CD8-positive, alpha-beta memory T cell (primary cell): ENCODE measurements around the gene ITPR3. TPM values are rescaled to one million over a fixed set of nuclear protein-coding genes. Genes with fewer than 3 reads are reported as not detected.
A peak's percentile ranks its signal among the peaks of the same experiment; 100 is the strongest.

Experiments
- CTCF ChIA-PET: fragments of 350-600 bp; sonication (Branson Sonifier 250); formaldehyde crosslinking; loops from one replicate; lab custom pipeline; 2021; ENCODE audit warnings: antibody characterized with exemption; lab: Charles Lee
- POLR2A ChIA-PET: fragments of 350-600 bp; sonication (Branson Sonifier 250); formaldehyde crosslinking; loops from one replicate; lab custom pipeline; 2021; ENCODE audit warnings: antibody characterized with exemption; lab: Charles Lee
- DNase-seq, 5 donors: peaks; one replicate each; pipeline versions ENCODE4 v3.0.0 to v3.0.0-alpha.2; 2020 to 2022; ENCODE audit warnings: mixed read lengths in 1 of 5
- H3K27ac ChIP-seq: one replicate; pipeline ENCODE4 v1.7.0; 2013; ENCODE audit warnings: low read depth, mild to moderate bottlenecking, low read length, moderate library complexity
- H3K27me3 ChIP-seq: 2 replicates; pipeline ENCODE4 v1.7.0; 2013; ENCODE audit warnings: low read length, mild to moderate bottlenecking; ENCODE audit not compliant: insufficient read depth, poor library complexity, severe bottlenecking
- H3K36me3 ChIP-seq: 2 replicates; pipeline ENCODE4 v1.7.0; 2013; ENCODE audit warnings: mild to moderate bottlenecking, low read length, moderate library complexity; ENCODE audit not compliant: insufficient read depth
- H3K4me1 ChIP-seq: 2 replicates; pipeline ENCODE4 v1.7.0; 2013; ENCODE audit warnings: mild to moderate bottlenecking, low read length, moderate library complexity; ENCODE audit not compliant: insufficient read depth
- H3K4me3 ChIP-seq: 2 replicates; pipeline ENCODE4 v1.7.0; 2013; ENCODE audit warnings: mild to moderate bottlenecking, low read length
- H3K9me3 ChIP-seq: 2 replicates; pipeline ENCODE4 v1.7.0; 2013; ENCODE audit warnings: mild to moderate bottlenecking, low read length
- H3K27ac Mint-ChIP-seq, 8 donors: one replicate each; pipeline ENCODE4 v1.8.0; 2020 to 2021; ENCODE audit warnings: mixed read lengths in 8 of 8, mild to moderate bottlenecking in 6 of 8, inconsistent platforms in 3 of 8, moderate library complexity in 3 of 8
- H3K27me3 Mint-ChIP-seq, 2 donors: one replicate each; pipeline ENCODE4 v1.8.0; 2020 to 2021; ENCODE audit warnings: mixed read lengths in 2 of 2, mild to moderate bottlenecking in 1 of 2, moderate library complexity in 1 of 2
- H3K36me3 Mint-ChIP-seq, 3 donors: one replicate each; pipeline ENCODE4 v1.8.0; 2020 to 2021; ENCODE audit warnings: mixed read lengths in 3 of 3, inconsistent platforms in 1 of 3, mild to moderate bottlenecking in 1 of 3
- H3K4me1 Mint-ChIP-seq, 3 donors: one replicate each; pipeline ENCODE4 v1.8.0; 2020 to 2021; ENCODE audit warnings: mixed read lengths in 3 of 3, inconsistent platforms in 1 of 3, mild to moderate bottlenecking in 1 of 3
- H3K4me3 Mint-ChIP-seq, 7 donors: one replicate each; pipeline ENCODE4 v1.8.0; 2020 to 2021; ENCODE audit warnings: mixed read lengths in 7 of 7, mild to moderate bottlenecking in 6 of 7, moderate library complexity in 4 of 7, inconsistent platforms in 2 of 7
- H3K9me3 Mint-ChIP-seq, 5 donors: one replicate each; pipeline ENCODE4 v1.8.0; 2020 to 2022; ENCODE audit warnings: mixed read lengths in 5 of 5, mild to moderate bottlenecking in 3 of 5, moderate library complexity in 2 of 5, inconsistent platforms in 1 of 5
- polyA plus RNA-seq: library from polyadenylated mRNA; unstranded; fragments of 300-500 nt; fragmentation: Illumina TruSeq; gene quantifications from one replicate; pipeline ENCODE4 v1.2.3, GENCODE V29; 2021
- total RNA-seq, 2 experiments: library from RNA; stranded (reverse); gene quantifications; one replicate each; pipeline ENCODE4 v1.2.3, GENCODE V29; 2021

ITPR3 gene
- total and polyA plus RNA-seq, 3 experiments from 2014 or later, result 7.9 to 43.3 (median 42.0) TPM

DNA sequence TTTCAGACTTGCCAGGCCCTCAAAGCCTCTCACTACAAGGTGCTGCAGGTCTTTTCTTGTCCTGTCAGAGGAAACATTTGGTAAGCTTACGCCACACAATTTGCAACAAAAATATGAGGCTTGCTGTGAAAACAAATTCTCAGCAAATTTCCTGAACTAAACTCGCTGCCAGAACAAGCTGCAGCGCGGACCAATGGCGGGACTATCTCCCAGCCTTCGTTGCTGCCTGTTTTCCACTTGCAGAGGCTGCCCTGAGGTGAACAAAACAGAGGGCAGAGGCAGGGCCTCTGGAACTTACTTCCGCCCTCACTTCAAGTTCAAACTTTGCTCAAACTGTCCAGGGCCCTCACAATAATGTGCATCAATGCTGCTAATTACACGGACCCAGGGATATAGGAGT is 78.0 kb downstream of the ITPR3 start:
- Histone ChIP-seq H3K9me3 (no peaks in the 10 kb centered on the region), H3K36me3 (peaks cover 10% of the 10 kb centered on the region), H3K27ac (no peak overlapping the region), H3K4me3 (no peak overlapping the region), H3K4me1 (peaks cover 47% of the 10 kb centered on the region), H3K27me3 (no peaks in the 10 kb centered on the region)
- Mint-ChIP-seq H3K4me3 (no peak overlapping the region), H3K9me3 (no peaks in the 10 kb centered on the region), H3K27ac (peak overlapping the region in 6 of 8 donors; percentile 26 to 94 (median 70)), H3K36me3 (peaks cover 5 to 60% (median 9%) of the 10 kb centered on the region in 3 donors), H3K4me1 (peaks cover 36 to 42% (median 40%) of the 10 kb centered on the region in 3 donors), H3K27me3 (no peaks in the 10 kb centered on the region)
- no peak for DNase-seq
- POLR2A ChIA-PET, result no interaction called here
- CTCF ChIA-PET, result no interaction called here

DNA sequence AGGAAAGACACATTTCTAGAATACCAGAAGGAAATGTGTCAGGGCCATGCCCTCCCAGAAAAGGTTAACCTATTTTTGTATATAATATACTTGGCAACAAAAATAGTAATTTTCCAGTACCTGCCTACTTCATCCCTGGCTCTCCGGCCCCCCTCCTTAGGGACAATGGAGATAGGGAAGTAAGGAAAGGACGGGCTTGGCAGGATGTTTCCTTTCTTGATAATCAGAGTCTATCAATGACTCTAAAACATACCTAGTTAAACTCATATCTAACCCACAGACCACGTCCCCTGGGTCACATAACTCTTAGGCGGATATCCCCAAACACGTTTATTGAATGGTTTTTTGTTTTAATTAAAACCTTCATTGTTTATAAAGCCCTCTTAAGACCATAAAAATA is 78.6 kb downstream of the ITPR3 start:
- peaks cover 30 to 36% (median 36%) of the 10 kb centered on the region in 3 donors for H3K4me1 Mint-ChIP-seq
- no peaks in the 10 kb centered on the region for H3K27me3 Mint-ChIP-seq
- ChIA-PET CTCF (interaction anchor here (1.3 to 3.5 kb wide), 7 partner anchors 12 to 121 kb away, joined by 3 to 29 read pairs (median 6); partner anchors contain the start of gene UQCC2), POLR2A (no interaction called here)
- no peak overlapping the region for H3K4me3 Mint-ChIP-seq
- H3K36me3 Mint-ChIP-seq, result peaks cover under 1 to 58% (median 4%) of the 10 kb centered on the region in 3 donors
- no peaks in the 10 kb centered on the region for H3K9me3 Mint-ChIP-seq
- H3K36me3 ChIP-seq, result peaks cover 9% of the 10 kb centered on the region
- no peak overlapping the region for H3K4me3 ChIP-seq
- no peaks in the 10 kb centered on the region for H3K27me3 ChIP-seq
- no peak overlapping the region for H3K27ac ChIP-seq
- H3K4me1 ChIP-seq, result peaks cover 41% of the 10 kb centered on the region
- no peaks in the 10 kb centered on the region for H3K9me3 ChIP-seq
- peak overlapping the region in 5 of 8 donors; percentile 70 to 94 (median 77) for H3K27ac Mint-ChIP-seq
- DNase-seq, result no peak

DNA sequence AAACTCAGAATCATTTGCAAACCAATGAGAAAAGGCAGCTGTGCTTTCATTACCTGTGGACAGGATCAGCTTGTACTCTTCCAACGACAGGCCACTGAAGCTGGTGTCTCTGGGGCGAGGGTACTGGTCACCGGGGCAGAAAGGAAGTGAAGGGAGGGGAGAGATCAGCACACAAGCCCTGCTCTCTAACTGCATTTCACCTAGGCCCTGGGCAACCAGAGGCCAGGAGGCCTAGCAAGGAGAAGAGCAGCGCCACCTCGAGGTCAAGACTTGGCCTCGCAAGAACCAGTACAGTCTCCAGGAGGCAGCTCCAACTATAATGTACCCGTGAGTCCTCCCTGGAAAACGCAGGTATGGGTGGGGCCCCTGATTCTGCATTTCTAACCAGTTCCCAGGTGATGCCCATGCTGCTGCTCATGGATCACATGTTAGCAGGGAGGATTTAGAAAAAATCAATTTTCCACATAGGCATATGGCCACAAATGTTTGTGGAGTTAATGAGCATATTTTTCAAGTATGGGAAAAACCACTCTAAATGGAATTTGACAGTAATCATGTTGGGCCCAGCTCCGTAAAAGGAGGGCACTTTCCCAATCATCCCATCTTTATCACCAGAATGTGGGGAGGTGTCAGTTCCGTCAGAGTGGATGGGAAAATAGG is 79.4 kb downstream of the ITPR3 start:
- Mint-ChIP-seq H3K9me3 (no peaks in the 10 kb centered on the region), H3K27ac (peak overlapping the region; percentile 8 to 94 (median 74)), H3K4me1 (peaks cover 25 to 30% (median 29%) of the 10 kb centered on the region in 3 donors), H3K4me3 (no peak overlapping the region), H3K27me3 (no peaks in the 10 kb centered on the region), H3K36me3 (peaks cover 0 to 51% (median 4%) of the 10 kb centered on the region in 3 donors)
- ChIA-PET CTCF (interaction anchor here (0.8 to 3.5 kb wide), 12 partner anchors 10 to 122 kb away, joined by 3 to 29 read pairs (median 5); partner anchors contain the start of gene UQCC2), POLR2A (no interaction called here)
- Histone ChIP-seq H3K4me1 (peaks cover 33% of the 10 kb centered on the region), H3K9me3 (no peaks in the 10 kb centered on the region), H3K4me3 (no peak overlapping the region), H3K27ac (no peak overlapping the region), H3K27me3 (no peaks in the 10 kb centered on the region), H3K36me3 (peaks cover 4% of the 10 kb centered on the region)
- peak; percentile 60 to 77 (median 61) for DNase-seq

DNA sequence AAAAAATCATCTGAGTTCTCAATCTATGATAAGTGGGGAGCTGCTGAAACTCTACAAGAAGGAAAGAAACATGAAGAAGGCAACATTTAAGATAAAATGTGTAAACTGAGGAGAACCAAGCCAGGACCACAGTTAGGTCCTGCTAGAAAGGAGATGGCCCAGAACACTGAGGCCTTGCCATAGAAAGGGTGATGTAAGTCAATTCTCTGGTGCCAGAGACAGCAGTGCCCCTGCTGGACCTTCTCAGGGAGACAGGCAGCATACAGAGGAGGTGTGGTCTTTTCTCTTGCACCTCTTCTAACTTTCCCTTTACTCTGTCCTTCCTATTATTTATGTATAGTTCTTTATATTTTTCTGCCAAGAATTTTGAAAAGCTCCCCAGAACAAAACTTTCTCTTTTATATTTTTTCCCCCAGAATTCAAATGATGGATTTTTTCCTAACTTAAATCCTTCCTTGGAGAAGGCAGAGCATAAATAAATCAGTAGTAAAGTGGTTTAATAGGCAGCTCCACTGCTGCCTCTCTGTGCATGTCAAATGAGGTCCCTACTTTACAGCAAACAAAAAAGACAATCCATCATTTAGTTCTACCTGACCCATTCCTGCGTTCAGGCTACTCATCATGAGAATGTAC is 81.3 kb downstream of the ITPR3 start:
- POLR2A ChIA-PET, result interaction anchor here (0.6 kb wide), 1 partner anchor 121 kb away, joined by 11 read pairs; no protein-coding TSS in a partner anchor
- no peak for DNase-seq
- peaks cover 3% of the 10 kb centered on the region for H3K36me3 ChIP-seq

DNA sequence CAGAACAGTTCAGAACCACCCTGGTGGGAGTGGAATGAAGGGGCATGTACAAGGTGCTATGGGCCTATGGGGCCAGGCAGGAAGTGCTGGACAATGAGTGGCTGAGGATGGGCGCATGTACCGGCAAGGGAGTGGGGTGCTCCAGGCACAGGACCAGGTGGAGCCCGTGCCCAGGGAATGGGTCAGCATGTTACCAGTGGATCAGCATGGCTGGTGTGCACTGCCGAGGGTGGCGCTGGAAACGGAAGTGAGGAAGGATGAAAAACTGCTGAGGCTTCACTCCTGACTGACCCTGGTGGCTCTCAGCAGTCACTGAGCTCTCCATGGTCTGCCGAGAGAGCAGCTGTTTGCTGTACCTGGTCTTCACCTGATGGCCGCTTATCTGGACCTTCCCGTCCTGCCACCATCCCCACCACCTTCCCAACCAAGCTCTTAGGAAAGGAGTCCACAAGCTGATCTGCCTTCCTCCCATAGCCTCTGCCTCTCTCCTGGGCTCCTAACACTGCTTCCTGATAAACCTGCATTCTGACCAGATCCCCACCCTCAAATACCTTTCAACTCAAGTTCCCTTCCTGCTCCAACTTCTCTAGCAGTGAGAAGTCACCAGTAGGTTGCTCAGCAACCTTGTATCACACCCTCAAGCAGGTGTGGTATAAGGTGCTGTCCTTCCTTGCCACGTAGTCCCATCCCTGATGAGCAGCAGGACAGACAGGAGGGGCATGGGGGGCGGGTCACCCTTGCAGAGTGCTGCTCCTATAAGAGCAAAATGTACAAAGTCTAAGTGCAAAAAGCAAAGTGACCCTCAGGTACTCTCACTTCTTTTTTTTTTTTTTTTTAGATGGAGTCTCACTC is 83.3 kb downstream of the ITPR3 start:
- no peak overlapping the region for H3K4me3 Mint-ChIP-seq
- CTCF ChIA-PET, result interaction anchor here (1.3 kb wide), 1 partner anchor 114 kb away, joined by 3 read pairs; no protein-coding TSS in a partner anchor
- Histone ChIP-seq H3K4me3 (no peak overlapping the region), H3K36me3 (peaks cover 3% of the 10 kb centered on the region), H3K9me3 (no peaks in the 10 kb centered on the region), H3K27ac (no peak overlapping the region), H3K4me1 (peaks cover 7% of the 10 kb centered on the region), H3K27me3 (no peaks in the 10 kb centered on the region)
- DNase-seq, result no peak
- peak overlapping the region in 2 of 8 donors; percentile 54 to 84 for H3K27ac Mint-ChIP-seq
- POLR2A ChIA-PET, result no interaction called here
- H3K9me3 Mint-ChIP-seq, result no peaks in the 10 kb centered on the region
- peaks cover 0 to 47% (median 4%) of the 10 kb centered on the region in 3 donors for H3K36me3 Mint-ChIP-seq
- peaks cover 19 to 26% (median 21%) of the 10 kb centered on the region in 3 donors for H3K4me1 Mint-ChIP-seq
- no peaks in the 10 kb centered on the region for H3K27me3 Mint-ChIP-seq

More for the DNA sequence above, 81.3 kb downstream of the ITPR3 start:
- H3K4me3 ChIP-seq, result no peak overlapping the region
- CTCF ChIA-PET, result interaction anchor here (1.1 to 3.5 kb wide), 3 partner anchors 9 to 123 kb away, joined by 4 to 29 read pairs (median 20); partner anchors contain the start of genes BAK1 and UQCC2
- H3K4me1 Mint-ChIP-seq, result peaks cover 10 to 15% (median 15%) of the 10 kb centered on the region in 3 donors
- H3K4me3 Mint-ChIP-seq, result no peak overlapping the region
- no peak overlapping the region for H3K27ac ChIP-seq
- no peaks in the 10 kb centered on the region for H3K9me3 Mint-ChIP-seq
- no peaks in the 10 kb centered on the region for H3K27me3 Mint-ChIP-seq
- H3K36me3 Mint-ChIP-seq, result peaks cover 0 to 41% (median 0%) of the 10 kb centered on the region in 3 donors
- peaks cover 14% of the 10 kb centered on the region for H3K4me1 ChIP-seq
- H3K27me3 ChIP-seq, result no peaks in the 10 kb centered on the region
- H3K27ac Mint-ChIP-seq, result peak overlapping the region in 2 of 8 donors; percentile 80 to 87
- no peaks in the 10 kb centered on the region for H3K9me3 ChIP-seq

DNA sequence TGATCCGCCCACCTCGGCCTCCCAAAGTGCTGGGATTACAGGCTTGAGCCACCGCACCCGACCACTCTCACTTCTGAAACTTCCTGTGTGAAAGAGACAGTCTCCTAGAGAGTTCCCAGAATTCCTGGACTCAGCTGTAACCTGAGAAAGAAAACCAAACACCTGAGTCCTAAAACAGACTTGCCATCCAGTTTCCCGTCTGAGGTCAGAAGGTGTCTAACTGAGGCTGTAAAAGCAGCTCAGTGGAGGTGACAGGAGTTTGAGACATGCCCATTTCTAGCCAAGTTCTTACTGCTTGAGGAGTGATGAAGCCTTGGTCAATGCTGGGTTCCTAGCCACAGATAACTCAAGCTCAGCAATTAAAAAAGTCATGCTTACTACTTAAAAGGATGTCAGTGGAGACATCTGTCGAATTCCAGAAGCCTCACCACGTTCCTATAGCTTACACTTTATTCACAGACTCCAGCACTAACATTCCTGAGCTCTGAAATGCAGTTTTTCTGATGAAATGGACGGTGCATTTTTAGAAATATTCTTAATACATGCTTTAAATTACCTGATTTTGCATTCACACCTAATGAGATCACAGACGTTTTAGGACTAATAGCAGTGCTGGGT is 84.3 kb downstream of the ITPR3 start:
- ChIA-PET CTCF (interaction anchor here (1.3 kb wide), 1 partner anchor 115 kb away, joined by 3 read pairs; no protein-coding TSS in a partner anchor), POLR2A (no interaction called here)
- H3K4me3 Mint-ChIP-seq, result no peak overlapping the region
- peaks cover 9% of the 10 kb centered on the region for H3K4me1 ChIP-seq
- no peaks in the 10 kb centered on the region for H3K9me3 ChIP-seq
- H3K36me3 Mint-ChIP-seq, result peaks cover 0 to 46% (median 4%) of the 10 kb centered on the region in 3 donors
- H3K4me1 Mint-ChIP-seq, result peaks cover 21 to 30% (median 25%) of the 10 kb centered on the region in 3 donors
- no peak for DNase-seq
- peaks cover 3% of the 10 kb centered on the region for H3K36me3 ChIP-seq
- H3K9me3 Mint-ChIP-seq, result no peaks in the 10 kb centered on the region
- H3K4me3 ChIP-seq, result no peak overlapping the region
- peak overlapping the region in 2 of 8 donors; percentile 21 to 64 for H3K27ac Mint-ChIP-seq
- no peaks in the 10 kb centered on the region for H3K27me3 Mint-ChIP-seq
- H3K27me3 ChIP-seq, result no peaks in the 10 kb centered on the region
- no peak overlapping the region for H3K27ac ChIP-seq
